Endothelial cell of umbilical vein (primary cell): ENCODE data around the gene CNOT11.
"Not testable (repeated sequence)": the region's sequence is repeated elsewhere in the genome, so short reads cannot be mapped to it uniquely, and the experiment has no call there.

Source experiments
- JUN ChIP-seq: IDR thresholded peaks from 2 replicates; pipeline ENCODE4 v1.6.1; 2011; ENCODE audit warnings: borderline replicate concordance, low read depth; ENCODE audit not compliant: insufficient read length, insufficient read depth
- POLR2A ChIP-seq: IDR thresholded peaks from 2 replicates; pipeline ENCODE4 v1.6.1; 2012; ENCODE audit warnings: low read depth, mild to moderate bottlenecking, control low read depth, low read length
- POLR2AphosphoS5 ChIP-seq: IDR thresholded peaks from 2 replicates; pipeline ENCODE4 v1.6.1; 2012; ENCODE audit warnings: low read depth, mild to moderate bottlenecking, control low read depth, low read length, moderate library complexity; ENCODE audit not compliant: insufficient read depth
- TF ChIP-seq, protein P1 (sequence below), 2 donors: IDR thresholded peaks; 1 replicate in 1 of 2; 2 replicates in 1 of 2; pipeline ENCODE4 v1.5.1; 2011; ENCODE audit warnings: low read length in 2 of 2, mild to moderate bottlenecking in 2 of 2, moderate library complexity in 2 of 2, control low read depth in 1 of 2, inconsistent platforms in 1 of 2, low read depth in 1 of 2; ENCODE audit not compliant: insufficient read depth in 1 of 2; ENCODE audit errors: extremely low read depth in 1 of 2

GRCh38 chr2:101237944-101238343, 14.7 kb upstream of the CNOT11 start:
- not testable (repeated sequence) for TF ChIP-seq POLR2A, JUN, POLR2AphosphoS5
- TF ChIP-seq, protein P1, sequence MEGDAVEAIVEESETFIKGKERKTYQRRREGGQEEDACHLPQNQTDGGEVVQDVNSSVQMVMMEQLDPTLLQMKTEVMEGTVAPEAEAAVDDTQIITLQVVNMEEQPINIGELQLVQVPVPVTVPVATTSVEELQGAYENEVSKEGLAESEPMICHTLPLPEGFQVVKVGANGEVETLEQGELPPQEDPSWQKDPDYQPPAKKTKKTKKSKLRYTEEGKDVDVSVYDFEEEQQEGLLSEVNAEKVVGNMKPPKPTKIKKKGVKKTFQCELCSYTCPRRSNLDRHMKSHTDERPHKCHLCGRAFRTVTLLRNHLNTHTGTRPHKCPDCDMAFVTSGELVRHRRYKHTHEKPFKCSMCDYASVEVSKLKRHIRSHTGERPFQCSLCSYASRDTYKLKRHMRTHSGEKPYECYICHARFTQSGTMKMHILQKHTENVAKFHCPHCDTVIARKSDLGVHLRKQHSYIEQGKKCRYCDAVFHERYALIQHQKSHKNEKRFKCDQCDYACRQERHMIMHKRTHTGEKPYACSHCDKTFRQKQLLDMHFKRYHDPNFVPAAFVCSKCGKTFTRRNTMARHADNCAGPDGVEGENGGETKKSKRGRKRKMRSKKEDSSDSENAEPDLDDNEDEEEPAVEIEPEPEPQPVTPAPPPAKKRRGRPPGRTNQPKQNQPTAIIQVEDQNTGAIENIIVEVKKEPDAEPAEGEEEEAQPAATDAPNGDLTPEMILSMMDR (IDR thresholded peaks at IDR 0.05; ENCODE audit: extremely low read depth in 1 of 2, insufficient read depth in 1 of 2, low read depth in 1 of 2, low read length in 2 of 2), result not testable (repeated sequence)
